Stimulated activated memory B cell treated with anti-CD40 and anti-IgM and Interleukin-4, amounts not matched to agents 10 μg/mL and 1 μg/mL and 100 μg/mL, for 72 hours (primary cell): Measurements from ENCODE around the gene MEGF6.
"Not testable (repeated sequence)": the region's sequence is repeated elsewhere in the genome, so short reads cannot be mapped to it uniquely, and the experiment has no call there.

Source experiments
- ATAC-seq: fragments of 150-1000 bp; cut with Tn5 transposase; 2 replicates; pipeline ENCODE4 v1.10.0; 2021
- H3K27ac Mint-ChIP-seq: one replicate; pipeline ENCODE4 v1.8.0; 2022; ENCODE audit warnings: mild to moderate bottlenecking, mixed read lengths
- H3K27me3 Mint-ChIP-seq: one replicate; pipeline ENCODE4 v1.8.0; 2022; ENCODE audit warnings: mixed read lengths
- H3K36me3 Mint-ChIP-seq: one replicate; pipeline ENCODE4 v1.8.0; 2022; ENCODE audit warnings: mixed read lengths
- H3K4me1 Mint-ChIP-seq: one replicate; pipeline ENCODE4 v1.8.0; 2022; ENCODE audit warnings: mixed read lengths
- H3K4me3 Mint-ChIP-seq: one replicate; pipeline ENCODE4 v1.8.0; 2022; ENCODE audit warnings: mild to moderate bottlenecking, moderate library complexity, mixed read lengths
- H3K9me3 Mint-ChIP-seq: one replicate; pipeline ENCODE4 v1.8.0; 2022; ENCODE audit warnings: mixed read lengths

MEGF6 gene

GRCh38 chr1:3572638-3573037, 38.7 kb downstream of the MEGF6 start:
- H3K4me3 Mint-ChIP-seq, H3K36me3 Mint-ChIP-seq, H3K27ac Mint-ChIP-seq, ATAC-seq, H3K9me3 Mint-ChIP-seq: not testable (repeated sequence)
- peaks cover 23% of the 10 kb centered on the region for H3K4me1 Mint-ChIP-seq
- peaks cover 45% of the 10 kb centered on the region for H3K27me3 Mint-ChIP-seq

- Mint-ChIP-seq H3K4me1 (peaks cover 14% of the 10 kb centered on the region), H3K9me3 (peaks cover 3% of the 10 kb centered on the region), H3K4me3 (no peak overlapping the region), H3K27me3 (peaks cover 38% of the 10 kb centered on the region), H3K27ac (no peak overlapping the region), H3K36me3 (no peaks in the 10 kb centered on the region)
- ATAC-seq: no peak
Measured at GRCh38 chr1:3571263-3571662, 40.0 kb downstream of the MEGF6 start.

- peak; percentile 58 for ATAC-seq
- H3K9me3 Mint-ChIP-seq: peaks cover under 1% of the 10 kb centered on the region
- H3K27ac Mint-ChIP-seq: peak overlapping the region; percentile 35
- peaks cover 15% of the 10 kb centered on the region for H3K4me1 Mint-ChIP-seq
- no peaks in the 10 kb centered on the region for H3K36me3 Mint-ChIP-seq
- H3K4me3 Mint-ChIP-seq: no peak overlapping the region
- H3K27me3 Mint-ChIP-seq: peaks cover 47% of the 10 kb centered on the region
Measured at GRCh38 chr1:3570066-3570986, 41.0 kb downstream of the MEGF6 start.

- no peak overlapping the region for H3K4me3 Mint-ChIP-seq
- ATAC-seq: no peak
Measured at GRCh38 chr1:3569436-3569835, 41.9 kb downstream of the MEGF6 start.

GRCh38 chr1:3568815-3569435, 42.4 kb downstream of the MEGF6 start:
- H3K27me3 Mint-ChIP-seq: peaks cover 58% of the 10 kb centered on the region
- no peak overlapping the region for H3K4me3 Mint-ChIP-seq
- no peak for ATAC-seq
- no peak overlapping the region for H3K27ac Mint-ChIP-seq
- H3K4me1 Mint-ChIP-seq: peaks cover 20% of the 10 kb centered on the region
- H3K9me3 Mint-ChIP-seq: no peaks in the 10 kb centered on the region
- no peaks in the 10 kb centered on the region for H3K36me3 Mint-ChIP-seq

More at GRCh38 chr1:3569436-3569835, 41.9 kb downstream of the MEGF6 start:
- H3K27ac Mint-ChIP-seq: no peak overlapping the region
- H3K27me3 Mint-ChIP-seq: peaks cover 56% of the 10 kb centered on the region
- H3K4me1 Mint-ChIP-seq: peaks cover 20% of the 10 kb centered on the region
- H3K9me3 Mint-ChIP-seq: no peaks in the 10 kb centered on the region
- no peaks in the 10 kb centered on the region for H3K36me3 Mint-ChIP-seq

- ATAC-seq: no peak
- Mint-ChIP-seq H3K27me3 (peaks cover 66% of the 10 kb centered on the region), H3K27ac (no peak overlapping the region), H3K4me3 (no peak overlapping the region), H3K9me3 (no peaks in the 10 kb centered on the region), H3K4me1 (peaks cover 20% of the 10 kb centered on the region), H3K36me3 (no peaks in the 10 kb centered on the region)
Measured at GRCh38 chr1:3566951-3567804, 44.1 kb downstream of the MEGF6 start.

- no peak overlapping the region for H3K27ac Mint-ChIP-seq
- H3K4me1 Mint-ChIP-seq: peaks cover 20% of the 10 kb centered on the region
- no peaks in the 10 kb centered on the region for H3K9me3 Mint-ChIP-seq
- peaks cover 73% of the 10 kb centered on the region for H3K27me3 Mint-ChIP-seq
- H3K4me3 Mint-ChIP-seq: no peak overlapping the region
- no peaks in the 10 kb centered on the region for H3K36me3 Mint-ChIP-seq
- ATAC-seq: no peak
Measured at GRCh38 chr1:3566003-3566885, 45.1 kb downstream of the MEGF6 start.

GRCh38 chr1:3564921-3565831, 46.1 kb downstream of the MEGF6 start:
- Mint-ChIP-seq H3K9me3 (no peaks in the 10 kb centered on the region), H3K4me1 (peaks cover 11% of the 10 kb centered on the region), H3K4me3 (no peak overlapping the region), H3K27me3 (peaks cover 74% of the 10 kb centered on the region), H3K27ac (no peak overlapping the region), H3K36me3 (no peaks in the 10 kb centered on the region)
- no peak for ATAC-seq

GRCh38 chr1:3563610-3564009, 47.7 kb downstream of the MEGF6 start:
- ATAC-seq: no peak
- H3K4me3 Mint-ChIP-seq: no peak overlapping the region
- H3K9me3 Mint-ChIP-seq: no peaks in the 10 kb centered on the region

GRCh38 chr1:3563125-3563524, 48.2 kb downstream of the MEGF6 start:
- peaks cover 1% of the 10 kb centered on the region for H3K9me3 Mint-ChIP-seq
- ATAC-seq: no peak
- peaks cover 6% of the 10 kb centered on the region for H3K4me1 Mint-ChIP-seq
- H3K4me3 Mint-ChIP-seq: no peak overlapping the region
- no peak overlapping the region for H3K27ac Mint-ChIP-seq
- H3K36me3 Mint-ChIP-seq: no peaks in the 10 kb centered on the region
- H3K27me3 Mint-ChIP-seq: peaks cover 54% of the 10 kb centered on the region

More at GRCh38 chr1:3563610-3564009, 47.7 kb downstream of the MEGF6 start:
- Mint-ChIP-seq H3K27me3 (peaks cover 58% of the 10 kb centered on the region), H3K27ac (no peak overlapping the region), H3K36me3 (no peaks in the 10 kb centered on the region), H3K4me1 (peaks cover 6% of the 10 kb centered on the region)

- ATAC-seq: no peak
- Mint-ChIP-seq H3K4me3 (no peak overlapping the region), H3K27ac (no peak overlapping the region), H3K36me3 (no peaks in the 10 kb centered on the region), H3K9me3 (peaks cover 4% of the 10 kb centered on the region), H3K4me1 (peaks cover 6% of the 10 kb centered on the region), H3K27me3 (peaks cover 52% of the 10 kb centered on the region)
Measured at GRCh38 chr1:3562712-3563111, 48.6 kb downstream of the MEGF6 start.

GRCh38 chr1:3561702-3562101, 49.6 kb downstream of the MEGF6 start:
- H3K36me3 Mint-ChIP-seq: no peaks in the 10 kb centered on the region
- no peak for ATAC-seq
- H3K4me1 Mint-ChIP-seq: peaks cover 6% of the 10 kb centered on the region
- no peak overlapping the region for H3K27ac Mint-ChIP-seq
- peaks cover 4% of the 10 kb centered on the region for H3K9me3 Mint-ChIP-seq
- H3K27me3 Mint-ChIP-seq: peaks cover 52% of the 10 kb centered on the region
- no peak overlapping the region for H3K4me3 Mint-ChIP-seq

GRCh38 chr1:3560981-3561380, 50.3 kb downstream of the MEGF6 start:
- Mint-ChIP-seq H3K27me3 (peaks cover 48% of the 10 kb centered on the region), H3K27ac (no peak overlapping the region), H3K36me3 (no peaks in the 10 kb centered on the region), H3K4me3 (no peak overlapping the region), H3K4me1 (peaks cover 6% of the 10 kb centered on the region), H3K9me3 (peaks cover 4% of the 10 kb centered on the region)
- no peak for ATAC-seq
